Ovary (tissue), 3 donors: ENCODE measurements around the gene EIF3F.

ENCODE experiments used
- CTCF ChIP-seq, 3 donors: fragments of 450-650 bp in 2 of 3; fragments of 200-600 bp in 1 of 3; IDR thresholded peaks; one replicate each; pipeline versions ENCODE4 v1.5.1 to v1.8.0; 2016 to 2022; ENCODE audit warnings: antibody characterized with exemption in 3 of 3, mild to moderate bottlenecking in 1 of 3
- POLR2A ChIP-seq: fragments of 450-650 bp; IDR thresholded peaks from one replicate; pipeline ENCODE4 v1.6.1; 2017; ENCODE audit warnings: antibody characterized with exemption, mild to moderate bottlenecking, moderate library complexity
- donor health status: DM: no; HTN: no; CAD: no.

GRCh38 chr11:8017894-8018483 lies 30.9 kb downstream of the EIF3F start:
- TF ChIP-seq POLR2A (no peak), CTCF (IDR thresholded peaks at IDR 0.05) (no peak)
